SK-N-SH treated with all-trans-retinoic acid at 6 μM for 48 hours (cell line): ENCODE results near the gene ZNF343.
"Not testable (repeated sequence)": the region's sequence is repeated elsewhere in the genome, so short reads cannot be mapped to it uniquely, and the experiment has no call there.

Experiments
- ATAC-seq: fragments of 200-7000 bp; cut with Tn5 transposase; 3 replicates; pipeline ENCODE4 v1.9.1; 2020; ENCODE audit warnings: mild to moderate bottlenecking, moderate library complexity
- ARNTL ChIP-seq: fragments of 450-650 bp; formaldehyde crosslinking; IDR thresholded peaks from 2 replicates; pipeline ENCODE4 v1.5.0; 2020; ENCODE audit warnings: low read depth, mild to moderate bottlenecking, moderate library complexity, borderline replicate concordance
- BACH2 ChIP-seq: fragments of 250-450 bp; sonication (Bioruptor Pico); IDR thresholded peaks from 2 replicates; pipeline ENCODE4 v1.9.0; 2021; ENCODE audit warnings: mild to moderate bottlenecking, borderline replicate concordance
- CREB5 ChIP-seq: fragments of 250-450 bp; sonication (Bioruptor Pico); IDR thresholded peaks from 2 replicates; pipeline ENCODE4 v1.5.1; 2020; ENCODE audit warnings: low read depth, mild to moderate bottlenecking, moderate library complexity
- CSDC2 ChIP-seq: fragments of 250-450 bp; sonication (Bioruptor Pico); IDR thresholded peaks from 2 replicates; pipeline ENCODE4 v1.5.0; 2020; ENCODE audit warnings: mild to moderate bottlenecking, moderate library complexity
- ESRRG ChIP-seq: fragments of 250-450 bp; sonication (Bioruptor Pico); IDR thresholded peaks from 2 replicates; pipeline ENCODE4 v1.6.1; 2021; ENCODE audit warnings: mild to moderate bottlenecking
- GLIS3 ChIP-seq: fragments of 250-450 bp; sonication (Bioruptor Pico); IDR thresholded peaks from 2 replicates; pipeline ENCODE4 v1.5.0; 2020; ENCODE audit warnings: mild to moderate bottlenecking, moderate library complexity
- OSR1 ChIP-seq: fragments of 250-450 bp; sonication (Bioruptor Pico); IDR thresholded peaks from 2 replicates; pipeline ENCODE4 v1.8.0; 2022; ENCODE audit warnings: moderate library complexity, mild to moderate bottlenecking, inconsistent platforms
- PPARA ChIP-seq: fragments of 250-450 bp; sonication (Bioruptor Pico); IDR thresholded peaks from 2 replicates; pipeline ENCODE4 v1.5.0; 2020; ENCODE audit warnings: mild to moderate bottlenecking, borderline replicate concordance
- RARB ChIP-seq: fragments of 250-450 bp; sonication (Bioruptor Pico); IDR thresholded peaks from 2 replicates; pipeline ENCODE4 v1.8.0; 2021; ENCODE audit warnings: mild to moderate bottlenecking, moderate library complexity
- SNAI2 ChIP-seq: fragments of 250-450 bp; sonication (Bioruptor Pico); IDR thresholded peaks from 2 replicates; pipeline ENCODE4 v1.5.0; 2020; ENCODE audit warnings: mild to moderate bottlenecking, moderate library complexity
- TCF4 ChIP-seq: fragments of 250-450 bp; sonication (Bioruptor Pico); IDR thresholded peaks from 2 replicates; pipeline ENCODE4 v1.8.0; 2021; ENCODE audit warnings: mild to moderate bottlenecking, moderate library complexity, borderline replicate concordance
- TOX ChIP-seq: fragments of 250-450 bp; sonication (Bioruptor Pico); IDR thresholded peaks from 2 replicates; pipeline ENCODE4 v1.8.0; 2021; ENCODE audit warnings: mild to moderate bottlenecking, moderate library complexity, borderline replicate concordance
- TSHZ2 ChIP-seq: fragments of 250-450 bp; sonication (Bioruptor Pico); IDR thresholded peaks from 2 replicates; pipeline ENCODE4 v1.5.0; 2020; ENCODE audit warnings: mild to moderate bottlenecking, moderate library complexity
- ZC3H10 ChIP-seq: fragments of 250-450 bp; sonication (Bioruptor Pico); IDR thresholded peaks from 2 replicates; pipeline ENCODE4 v1.5.1; 2021; ENCODE audit warnings: mild to moderate bottlenecking, moderate library complexity
- ZFP3 ChIP-seq: fragments of 250-450 bp; sonication (Bioruptor Pico); IDR thresholded peaks from 2 replicates; pipeline ENCODE4 v1.5.0; 2020; ENCODE audit warnings: mild to moderate bottlenecking, moderate library complexity
- ZFP30 ChIP-seq: fragments of 450-650 bp; formaldehyde crosslinking; IDR thresholded peaks from 2 replicates; pipeline ENCODE4 v1.5.0; 2022; ENCODE audit warnings: mild to moderate bottlenecking, moderate library complexity
- ZNF565 ChIP-seq: fragments of 450-650 bp; formaldehyde crosslinking; conservative IDR thresholded peaks from 2 replicates; pipeline ENCODE4 v1.5.0; 2020; ENCODE audit warnings: low read depth, mild to moderate bottlenecking, moderate library complexity
- ZNF70 ChIP-seq: fragments of 450-650 bp; formaldehyde crosslinking; IDR thresholded peaks from 2 replicates; pipeline ENCODE4 v1.5.0; 2020; ENCODE audit warnings: mild to moderate bottlenecking, moderate library complexity
- ZNF8 ChIP-seq: fragments of 450-650 bp; formaldehyde crosslinking; IDR thresholded peaks from 2 replicates; pipeline ENCODE4 v1.5.0; 2020; ENCODE audit warnings: mild to moderate bottlenecking, moderate library complexity
- TF ChIP-seq, protein P1 (sequence below): fragments of 250-450 bp; sonication (Bioruptor Pico); IDR thresholded peaks from 2 replicates; pipeline ENCODE4 v1.8.0; 2021; ENCODE audit warnings: low read depth, mild to moderate bottlenecking, moderate library complexity, borderline replicate concordance

Gene ZNF343

GRCh38 chr20:2507875-2508630 is 662 bp downstream of the ZNF343 start:
- TF ChIP-seq ZNF8 (CRISPR knock-in tag) (no peak), ZNF70 (CRISPR knock-in tag) (peak; percentile 47; the same call in 1 of the 2 replicates)
- ATAC-seq: peak; percentile 42

DNA sequence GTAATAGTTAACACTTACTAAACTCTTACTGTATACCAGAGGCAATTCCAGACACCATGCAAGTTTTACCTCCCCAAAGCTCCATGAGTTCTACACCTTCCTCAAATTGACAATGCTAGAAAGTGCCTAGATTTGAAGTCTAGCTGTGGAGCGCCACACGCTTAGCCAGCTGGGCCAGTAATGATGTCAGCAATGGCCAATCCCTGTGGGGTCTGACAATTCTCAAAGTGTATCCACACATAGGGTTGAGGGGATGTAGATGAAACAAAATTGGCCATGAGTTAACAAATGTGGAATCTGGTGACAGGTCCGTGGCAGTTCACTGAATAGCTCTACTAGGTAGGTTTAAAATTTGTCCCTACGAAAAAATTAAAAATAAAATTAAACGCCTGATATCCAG is 1.3 kb downstream of the ZNF343 start:
- ATAC-seq: no peak
- TF ChIP-seq ZC3H10 (CRISPR knock-in tag) (no peak), TCF4 (CRISPR knock-in tag) (no peak), OSR1 (no peak), RARB (CRISPR knock-in tag) (no peak), ZNF8 (CRISPR knock-in tag) (no peak), TSHZ2 (CRISPR knock-in tag) (no peak), CSDC2 (CRISPR knock-in tag) (no peak), PPARA (no peak), ZFP3 (CRISPR knock-in tag) (no peak), ZFP30 (CRISPR knock-in tag) (no peak)

GRCh38 chr20:2506426-2506825 is 2.3 kb downstream of the ZNF343 start:
- not testable (repeated sequence) for ATAC-seq

- not testable (repeated sequence) for ATAC-seq
These were observed 3.9 kb downstream of the ZNF343 start for GRCh38 chr20:2504803-2505202.

DNA sequence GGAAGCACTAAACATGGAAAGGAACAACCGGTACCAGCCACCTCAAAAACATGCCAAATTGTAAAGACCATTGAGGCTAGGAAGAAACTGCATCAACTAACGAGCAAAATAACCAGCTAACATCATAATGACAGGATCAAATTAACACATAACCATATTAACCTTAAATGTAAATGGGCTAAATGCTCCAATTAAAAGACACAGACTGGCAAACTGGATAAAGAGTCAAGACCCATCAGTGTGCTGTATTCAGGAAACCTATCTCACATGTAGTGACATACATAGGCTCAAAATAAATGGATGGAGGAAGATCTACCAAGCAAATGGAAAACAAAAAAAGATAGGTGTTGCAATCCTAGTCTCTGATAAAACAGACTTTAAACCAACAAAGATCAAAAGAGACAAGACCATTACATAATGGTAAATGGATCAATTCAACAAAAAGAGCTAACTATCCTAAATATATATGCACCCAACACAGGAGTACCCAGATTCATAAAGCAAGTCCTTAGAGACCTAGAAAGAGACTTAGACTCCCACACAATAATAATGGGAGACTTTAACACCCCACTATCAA is 5.8 kb downstream of the ZNF343 start:
- not testable (repeated sequence) for ATAC-seq

DNA sequence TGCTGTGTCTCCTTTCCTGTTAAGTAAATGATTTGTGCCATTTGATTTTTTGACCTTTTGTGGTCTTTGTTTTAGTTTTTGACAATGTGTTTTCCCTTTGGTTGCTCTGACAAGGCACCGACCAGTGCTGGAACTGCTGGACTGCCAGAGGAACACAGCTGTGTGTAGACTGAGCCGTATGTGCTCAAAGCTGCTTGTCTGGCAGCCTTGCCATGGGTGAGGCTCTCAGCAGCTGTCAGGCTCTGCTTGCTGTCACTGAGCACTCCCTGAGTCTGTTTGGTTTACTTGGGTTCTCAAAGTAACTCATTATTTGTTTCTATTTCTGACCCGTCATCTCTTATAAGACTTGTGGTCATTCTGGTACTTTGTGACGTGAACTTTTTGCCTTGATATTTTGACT is 23.1 kb downstream of the ZNF343 start:
- TF ChIP-seq ZFP30 (CRISPR knock-in tag) (no peak), ZNF565 (CRISPR knock-in tag) (no peak), ZC3H10 (CRISPR knock-in tag) (no peak), ZNF8 (CRISPR knock-in tag) (no peak), TOX (CRISPR knock-in tag) (no peak), BACH2 (CRISPR knock-in tag) (no peak), OSR1 (no peak), ESRRG (no peak), PPARA (no peak), ARNTL (no peak), TSHZ2 (CRISPR knock-in tag) (no peak), SNAI2 (no peak), CREB5 (CRISPR knock-in tag) (no peak), GLIS3 (no peak), RARB (CRISPR knock-in tag) (no peak)
- TF ChIP-seq, protein P1, sequence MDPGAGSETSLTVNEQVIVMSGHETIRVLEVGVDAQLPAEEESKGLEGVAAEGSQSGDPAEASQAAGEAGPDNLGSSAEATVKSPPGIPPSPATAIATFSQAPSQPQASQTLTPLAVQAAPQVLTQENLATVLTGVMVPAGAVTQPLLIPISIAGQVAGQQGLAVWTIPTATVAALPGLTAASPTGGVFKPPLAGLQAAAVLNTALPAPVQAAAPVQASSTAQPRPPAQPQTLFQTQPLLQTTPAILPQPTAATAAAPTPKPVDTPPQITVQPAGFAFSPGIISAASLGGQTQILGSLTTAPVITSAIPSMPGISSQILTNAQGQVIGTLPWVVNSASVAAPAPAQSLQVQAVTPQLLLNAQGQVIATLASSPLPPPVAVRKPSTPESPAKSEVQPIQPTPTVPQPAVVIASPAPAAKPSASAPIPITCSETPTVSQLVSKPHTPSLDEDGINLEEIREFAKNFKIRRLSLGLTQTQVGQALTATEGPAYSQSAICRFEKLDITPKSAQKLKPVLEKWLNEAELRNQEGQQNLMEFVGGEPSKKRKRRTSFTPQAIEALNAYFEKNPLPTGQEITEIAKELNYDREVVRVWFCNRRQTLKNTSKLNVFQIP (CRISPR knock-in tag): no peak
- TF ChIP-seq, all 23 proteins: peak for 0

More for the DNA sequence above, 23.1 kb downstream of the ZNF343 start:
- ATAC-seq: no peak
